GM12873 (cell line): ENCODE measurements around the gene MPDZ.

ENCODE experiments used
- TF ChIP-seq, protein P1 (sequence below): IDR thresholded peaks from 2 replicates; pipeline ENCODE4 v1.5.1; 2012; ENCODE audit warnings: low read depth, mild to moderate bottlenecking, moderate library complexity, low read length, control low read depth; ENCODE audit not compliant: insufficient read depth; ENCODE audit errors: missing control alignments

Gene MPDZ

DNA sequence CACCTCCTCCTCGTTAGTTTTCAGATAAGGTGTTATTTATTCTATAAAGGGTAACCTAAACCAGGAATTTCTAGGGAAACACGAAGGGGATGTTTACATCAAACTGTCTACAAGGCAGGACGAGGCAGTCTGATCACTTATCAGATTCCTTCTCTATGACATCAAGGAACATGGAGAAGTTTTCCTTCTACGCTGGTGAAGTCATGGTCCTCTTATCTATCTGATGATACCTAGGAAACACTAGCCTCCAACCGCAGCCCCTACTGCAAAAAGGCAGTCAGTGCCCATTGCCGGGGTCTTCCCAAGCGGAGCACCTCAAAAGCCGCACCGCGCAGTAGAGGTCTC is 1.5 kb downstream of the MPDZ start:
- TF ChIP-seq, protein P1, sequence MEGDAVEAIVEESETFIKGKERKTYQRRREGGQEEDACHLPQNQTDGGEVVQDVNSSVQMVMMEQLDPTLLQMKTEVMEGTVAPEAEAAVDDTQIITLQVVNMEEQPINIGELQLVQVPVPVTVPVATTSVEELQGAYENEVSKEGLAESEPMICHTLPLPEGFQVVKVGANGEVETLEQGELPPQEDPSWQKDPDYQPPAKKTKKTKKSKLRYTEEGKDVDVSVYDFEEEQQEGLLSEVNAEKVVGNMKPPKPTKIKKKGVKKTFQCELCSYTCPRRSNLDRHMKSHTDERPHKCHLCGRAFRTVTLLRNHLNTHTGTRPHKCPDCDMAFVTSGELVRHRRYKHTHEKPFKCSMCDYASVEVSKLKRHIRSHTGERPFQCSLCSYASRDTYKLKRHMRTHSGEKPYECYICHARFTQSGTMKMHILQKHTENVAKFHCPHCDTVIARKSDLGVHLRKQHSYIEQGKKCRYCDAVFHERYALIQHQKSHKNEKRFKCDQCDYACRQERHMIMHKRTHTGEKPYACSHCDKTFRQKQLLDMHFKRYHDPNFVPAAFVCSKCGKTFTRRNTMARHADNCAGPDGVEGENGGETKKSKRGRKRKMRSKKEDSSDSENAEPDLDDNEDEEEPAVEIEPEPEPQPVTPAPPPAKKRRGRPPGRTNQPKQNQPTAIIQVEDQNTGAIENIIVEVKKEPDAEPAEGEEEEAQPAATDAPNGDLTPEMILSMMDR, result no peak

DNA sequence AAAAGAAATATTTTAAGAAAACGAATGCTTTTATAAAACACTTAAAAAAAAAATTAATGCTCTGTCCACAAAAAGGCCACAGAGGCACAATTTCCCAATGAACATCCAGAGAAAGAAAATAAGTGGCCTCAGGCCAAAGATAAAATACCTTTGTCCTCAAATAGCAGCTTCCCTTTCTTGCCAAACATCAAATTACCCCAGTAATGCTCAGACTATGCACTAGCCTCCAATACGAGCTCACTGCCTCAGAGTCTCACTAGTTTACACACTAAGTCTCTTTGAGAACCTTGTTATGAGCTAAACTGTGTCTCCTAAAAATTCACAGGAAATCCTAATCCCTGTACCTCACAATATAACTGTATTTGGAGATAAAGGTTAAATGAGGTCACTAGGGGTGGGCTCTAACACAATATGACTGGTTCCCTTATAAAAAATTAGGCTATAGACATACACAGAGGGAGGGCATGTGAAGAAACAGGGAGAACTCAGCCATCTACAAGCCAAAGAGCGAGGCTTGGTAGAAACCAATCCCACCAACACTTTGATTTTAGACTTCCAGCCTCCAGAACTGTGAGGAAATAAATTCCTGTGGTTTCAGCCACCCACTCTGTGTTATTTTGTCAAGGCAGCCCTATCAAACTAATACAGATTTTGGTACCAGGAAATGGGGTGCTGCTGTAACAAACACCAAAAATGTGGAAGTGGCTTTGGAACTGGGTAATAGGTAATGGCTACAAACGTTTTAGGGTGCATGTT is 4.4 kb downstream of the MPDZ start:
- TF ChIP-seq, protein P1, result no peak

DNA sequence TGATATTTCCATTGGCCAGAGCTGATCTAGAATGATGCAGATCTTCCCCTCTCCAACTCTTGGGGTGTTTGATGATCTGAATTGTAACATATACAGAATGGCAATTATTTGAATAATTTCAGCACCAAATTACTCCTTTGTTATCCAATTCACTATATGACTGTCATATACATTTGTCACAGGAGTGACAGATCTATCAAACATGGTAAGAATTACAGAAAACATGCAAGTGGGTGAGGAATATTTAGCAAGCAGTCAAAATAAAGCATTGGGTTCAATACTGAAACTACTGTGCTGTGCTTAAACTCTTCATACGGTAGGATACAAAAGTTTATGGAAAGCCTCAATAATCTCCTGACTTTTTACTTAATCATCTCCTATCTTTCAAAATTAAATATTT is 8.8 kb downstream of the MPDZ start:
- TF ChIP-seq, protein P1, result no peak

DNA sequence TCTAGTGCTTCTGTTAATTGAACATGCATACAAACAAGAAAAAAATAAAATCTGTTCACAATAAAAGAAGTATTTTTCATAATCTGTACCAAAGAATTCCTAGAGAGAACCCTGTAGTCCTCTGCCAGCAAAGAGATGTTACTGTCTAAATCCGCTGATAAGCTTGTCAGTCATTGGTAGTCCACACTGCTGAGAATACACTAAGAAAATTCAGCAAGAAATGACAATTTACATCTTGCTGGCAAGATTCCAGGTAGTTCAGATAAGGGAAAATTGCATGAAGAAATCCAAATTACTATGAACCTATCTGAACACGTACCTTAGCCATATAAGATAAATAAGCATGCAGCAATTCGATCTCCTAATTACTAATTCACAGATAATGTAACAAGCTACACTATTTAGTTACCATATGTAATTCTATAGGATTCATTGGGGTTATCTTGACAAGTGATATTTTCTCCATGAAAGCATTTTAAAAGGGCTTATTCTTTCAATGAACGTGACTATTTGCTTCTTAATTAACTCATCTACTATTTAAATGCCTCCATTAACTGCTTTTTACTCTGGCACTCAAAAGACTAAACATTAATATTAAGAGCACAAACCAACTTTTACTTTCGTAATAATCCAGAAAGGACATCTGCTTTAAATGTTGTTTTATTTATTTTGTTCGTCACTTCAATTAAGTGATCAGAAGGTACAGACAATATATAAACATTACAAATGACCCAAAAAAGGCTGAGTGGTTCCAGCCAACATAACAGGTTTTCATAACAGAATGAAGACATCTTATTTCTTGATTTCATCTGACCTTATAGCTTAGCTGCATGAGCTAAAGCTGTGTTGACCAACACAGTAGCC is 9.7 kb downstream of the MPDZ start:
- TF ChIP-seq, protein P1, result no peak

DNA sequence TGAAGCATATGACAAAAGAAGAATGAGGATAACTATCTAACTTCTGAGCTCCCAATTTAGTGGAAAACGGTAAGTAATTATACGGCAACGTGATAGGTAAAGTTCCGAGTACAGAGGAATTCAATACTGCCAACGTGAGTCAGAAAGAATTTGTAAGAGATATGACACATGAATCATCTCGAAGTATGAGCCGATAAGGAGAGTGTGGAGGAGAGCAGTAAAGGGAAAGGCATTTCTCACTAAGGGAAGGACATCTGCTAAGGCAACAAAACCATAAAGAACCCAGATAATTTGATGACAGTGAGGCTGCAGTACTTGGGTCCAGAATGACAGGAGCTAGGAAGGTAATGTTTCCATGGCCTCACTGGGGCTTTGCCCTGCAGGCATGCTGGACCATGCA is 11.0 kb downstream of the MPDZ start:
- TF ChIP-seq, protein P1, result no peak

DNA sequence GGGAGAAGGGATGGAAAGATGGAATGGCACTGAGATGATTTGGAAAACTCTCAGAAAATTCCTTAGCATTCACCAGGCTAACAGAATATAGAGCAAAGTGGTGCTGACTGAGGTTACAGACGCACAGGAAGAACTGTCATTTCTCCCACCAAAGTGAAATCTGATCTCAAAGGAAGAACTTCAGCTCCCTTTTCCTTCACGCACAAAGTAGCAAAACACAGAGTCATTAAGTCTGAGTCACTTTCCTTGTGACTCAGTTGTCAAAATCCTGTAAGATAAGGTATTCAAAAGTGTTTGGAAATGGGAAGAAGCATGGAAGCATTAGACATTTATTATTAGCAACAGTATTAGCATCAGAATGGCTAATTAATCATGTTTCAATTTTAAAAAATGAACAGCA is 11.7 kb downstream of the MPDZ start:
- TF ChIP-seq, protein P1, result no peak

DNA sequence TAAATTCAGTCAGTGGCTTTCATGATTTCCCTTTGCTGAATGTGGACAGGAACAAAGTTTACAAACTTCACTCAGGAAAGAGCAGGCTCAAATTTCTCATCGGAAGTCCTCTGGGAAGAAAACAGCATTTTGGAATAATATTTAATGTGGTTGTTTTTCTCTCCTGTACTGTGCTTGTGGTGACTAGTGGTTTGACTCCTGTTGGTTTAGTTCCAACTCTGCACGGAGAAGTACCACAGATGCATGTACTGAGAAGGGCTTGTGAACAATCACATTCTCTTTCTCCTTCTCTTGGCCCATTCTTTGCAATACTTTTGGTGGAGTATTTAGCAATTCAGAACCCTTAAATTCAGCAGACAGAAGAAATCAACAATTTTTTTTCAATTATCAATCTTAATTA is 13.3 kb downstream of the MPDZ start:
- TF ChIP-seq, protein P1, result no peak
